Measurements from ENCODE around the gene LRRFIP1. TPM values are rescaled to one million over a fixed set of nuclear protein-coding genes. Genes with fewer than 3 reads are reported as not detected.
A peak's percentile ranks its signal among the peaks of the same experiment; 100 is the strongest.

LRRFIP1 gene
- total RNA-seq, 1 donor from 2014 or later, result 115 TPM

DNA sequence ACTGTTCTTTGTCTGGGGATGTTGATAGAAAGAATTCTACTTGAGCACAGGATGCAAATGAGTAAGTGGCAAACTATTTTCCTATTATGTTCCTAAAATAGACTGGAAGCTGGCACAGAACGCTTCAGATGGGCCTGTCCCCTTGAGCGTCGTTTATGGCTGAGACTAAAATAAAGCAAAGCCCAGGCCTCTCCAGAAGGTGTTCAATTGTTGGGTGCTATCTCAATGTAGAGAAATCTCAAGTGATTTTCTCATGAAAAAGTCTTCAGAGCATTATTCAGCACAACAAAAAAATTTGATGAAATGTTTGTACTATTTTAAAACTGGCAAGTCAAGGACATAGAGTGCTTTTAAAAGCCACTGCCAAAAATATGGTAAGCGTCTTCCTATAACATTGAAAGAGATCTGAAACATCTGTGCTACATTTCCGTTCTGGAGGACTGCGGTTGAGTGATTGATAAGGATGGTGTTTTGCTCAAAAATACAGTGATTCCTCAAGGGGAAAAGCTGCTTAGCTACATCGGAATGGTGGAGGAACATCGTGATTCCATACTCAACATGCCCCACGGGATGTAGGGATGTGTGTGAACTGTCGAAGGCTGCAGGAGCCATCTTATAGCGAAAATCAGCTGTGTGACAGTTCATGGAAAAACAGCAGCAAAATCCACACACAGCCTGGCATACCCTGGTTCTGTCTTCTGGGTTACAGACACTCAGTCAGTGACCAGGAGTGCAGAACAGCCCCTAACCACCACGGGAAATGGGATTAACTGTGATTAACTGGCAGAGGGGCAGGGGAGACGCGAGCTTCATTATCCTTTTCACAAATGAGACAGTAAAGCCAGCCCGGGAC is 10.4 kb upstream of the LRRFIP1 start:
- Histone ChIP-seq H3K36me3 (ENCODE audit: control insufficient read depth, insufficient read depth, low read length) (no peaks in the 10 kb centered on the region), H3K4me3 (ENCODE audit: low read depth, low read length) (no peak overlapping the region), H3K27me3 (ENCODE audit: control insufficient read depth, insufficient read depth, low read length) (no peaks in the 10 kb centered on the region)
- FAIRE-seq, result no peak
- DNase-seq (ENCODE audit: low read depth), result peak; percentile 10
- TF ChIP-seq, protein P1, sequence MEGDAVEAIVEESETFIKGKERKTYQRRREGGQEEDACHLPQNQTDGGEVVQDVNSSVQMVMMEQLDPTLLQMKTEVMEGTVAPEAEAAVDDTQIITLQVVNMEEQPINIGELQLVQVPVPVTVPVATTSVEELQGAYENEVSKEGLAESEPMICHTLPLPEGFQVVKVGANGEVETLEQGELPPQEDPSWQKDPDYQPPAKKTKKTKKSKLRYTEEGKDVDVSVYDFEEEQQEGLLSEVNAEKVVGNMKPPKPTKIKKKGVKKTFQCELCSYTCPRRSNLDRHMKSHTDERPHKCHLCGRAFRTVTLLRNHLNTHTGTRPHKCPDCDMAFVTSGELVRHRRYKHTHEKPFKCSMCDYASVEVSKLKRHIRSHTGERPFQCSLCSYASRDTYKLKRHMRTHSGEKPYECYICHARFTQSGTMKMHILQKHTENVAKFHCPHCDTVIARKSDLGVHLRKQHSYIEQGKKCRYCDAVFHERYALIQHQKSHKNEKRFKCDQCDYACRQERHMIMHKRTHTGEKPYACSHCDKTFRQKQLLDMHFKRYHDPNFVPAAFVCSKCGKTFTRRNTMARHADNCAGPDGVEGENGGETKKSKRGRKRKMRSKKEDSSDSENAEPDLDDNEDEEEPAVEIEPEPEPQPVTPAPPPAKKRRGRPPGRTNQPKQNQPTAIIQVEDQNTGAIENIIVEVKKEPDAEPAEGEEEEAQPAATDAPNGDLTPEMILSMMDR (IDR thresholded peaks at IDR 0.05; ENCODE audit: insufficient read depth, low read length, severe bottlenecking), result no peak

DNA sequence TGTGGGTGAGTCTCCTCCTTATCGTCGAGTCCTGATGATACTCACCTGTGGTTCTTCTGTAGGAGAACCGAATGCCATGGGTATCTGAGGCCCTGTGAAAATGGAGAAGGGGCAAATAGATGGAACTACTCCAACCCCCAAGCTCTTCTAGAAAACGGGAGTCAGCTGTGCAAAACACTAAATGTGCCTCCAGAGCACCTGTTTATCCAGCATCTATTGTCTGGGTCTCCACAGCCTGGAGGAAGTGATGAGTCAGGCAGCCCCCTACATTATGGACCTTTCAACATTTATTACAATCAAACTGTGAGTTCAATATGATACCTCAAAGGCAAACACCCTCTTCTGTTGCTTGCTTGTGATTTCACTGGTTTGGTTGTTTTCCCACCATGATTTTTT is 9.8 kb upstream of the LRRFIP1 start:
- H3K36me3 ChIP-seq (ENCODE audit: control insufficient read depth, insufficient read depth, low read length), result no peaks in the 10 kb centered on the region
- no peak for DNase-seq (ENCODE audit: low read depth)
- H3K4me3 ChIP-seq (ENCODE audit: low read depth, low read length), result no peak overlapping the region
- no peaks in the 10 kb centered on the region for H3K27me3 ChIP-seq (ENCODE audit: control insufficient read depth, insufficient read depth, low read length)
- TF ChIP-seq, protein P1 (IDR thresholded peaks at IDR 0.05; ENCODE audit: insufficient read depth, low read length, severe bottlenecking), result no peak
- FAIRE-seq, result no peak

DNA sequence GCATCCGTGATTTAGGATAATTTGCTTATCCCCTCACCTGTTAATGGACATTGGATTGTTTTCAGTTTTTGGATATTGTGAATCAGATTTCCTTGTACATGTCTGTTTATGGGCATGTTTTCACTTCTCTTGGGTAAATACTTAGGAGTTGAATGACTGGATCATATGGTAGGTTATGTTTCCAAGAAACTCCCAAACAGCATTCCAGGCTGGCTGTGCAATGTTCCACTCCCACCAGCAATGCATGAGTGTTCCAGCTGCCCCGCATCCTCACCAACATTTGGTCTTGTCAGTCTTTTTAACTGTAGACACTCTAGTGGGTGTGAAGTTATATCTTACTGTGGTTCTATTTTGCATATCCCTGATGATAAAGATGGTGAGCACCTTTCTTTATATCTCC is 8.9 kb upstream of the LRRFIP1 start:
- TF ChIP-seq, protein P1 (IDR thresholded peaks at IDR 0.05; ENCODE audit: insufficient read depth, low read length, severe bottlenecking), result no peak
- DNase-seq (ENCODE audit: low read depth) (peak; percentile 55), FAIRE-seq (no peak)
- Histone ChIP-seq H3K27me3 (ENCODE audit: control insufficient read depth, insufficient read depth, low read length) (no peaks in the 10 kb centered on the region), H3K36me3 (ENCODE audit: control insufficient read depth, insufficient read depth, low read length) (no peaks in the 10 kb centered on the region), H3K4me3 (ENCODE audit: low read depth, low read length) (no peak overlapping the region)

DNA sequence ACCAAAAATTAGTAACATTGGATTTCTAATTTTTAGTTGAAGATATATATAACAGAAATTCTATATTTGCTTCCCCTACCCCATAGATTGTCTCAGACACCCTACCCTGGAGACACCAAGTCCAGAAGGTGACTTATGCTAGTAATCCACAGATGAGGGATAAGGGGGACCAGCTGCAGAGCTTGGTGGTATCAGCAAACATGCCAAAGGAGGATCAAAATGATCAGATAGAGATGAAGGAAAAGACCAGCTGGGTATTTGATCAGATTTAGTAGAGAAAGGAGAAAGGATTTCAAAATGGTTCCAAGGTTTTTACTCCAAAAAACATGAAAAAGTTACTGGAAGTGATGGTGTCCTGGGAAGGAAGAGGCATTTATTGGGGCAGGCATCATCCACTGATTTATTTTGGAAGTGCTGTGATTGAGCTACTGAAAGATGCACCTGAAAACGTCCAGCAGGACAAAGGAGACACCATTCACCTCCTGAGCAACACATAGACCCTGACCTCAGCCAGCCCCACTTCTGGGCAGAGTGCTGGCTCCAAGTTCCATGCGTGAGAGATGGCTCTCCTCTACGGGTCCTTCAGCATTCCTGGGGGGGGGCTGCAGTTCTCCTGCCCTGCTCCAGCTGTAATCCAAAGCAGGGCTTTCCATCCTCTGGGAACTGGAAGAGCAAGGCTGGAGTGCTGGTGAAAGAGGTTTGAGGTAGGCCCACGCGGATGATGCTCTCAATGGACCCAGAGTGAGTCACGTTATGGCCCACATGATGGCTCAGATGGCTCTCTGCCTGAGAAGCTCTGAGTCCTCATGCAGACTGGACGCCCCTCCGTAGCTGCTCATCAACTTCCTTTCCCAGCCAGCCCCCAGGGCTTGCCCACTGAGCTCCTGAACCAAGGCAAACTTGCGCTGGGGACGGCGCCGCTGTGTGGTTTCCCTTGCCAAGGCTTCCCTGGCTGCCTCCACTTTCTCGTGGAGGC is 3.7 kb upstream of the LRRFIP1 start:
- Histone ChIP-seq H3K36me3 (ENCODE audit: control insufficient read depth, insufficient read depth, low read length) (no peaks in the 10 kb centered on the region), H3K4me3 (ENCODE audit: low read depth, low read length) (no peak overlapping the region), H3K27me3 (ENCODE audit: control insufficient read depth, insufficient read depth, low read length) (peaks cover 14% of the 10 kb centered on the region)
- DNase-seq (ENCODE audit: low read depth) (no peak), FAIRE-seq (peak; percentile 83)
- TF ChIP-seq, protein P1 (IDR thresholded peaks at IDR 0.05; ENCODE audit: insufficient read depth, low read length, severe bottlenecking), result no peak

DNA sequence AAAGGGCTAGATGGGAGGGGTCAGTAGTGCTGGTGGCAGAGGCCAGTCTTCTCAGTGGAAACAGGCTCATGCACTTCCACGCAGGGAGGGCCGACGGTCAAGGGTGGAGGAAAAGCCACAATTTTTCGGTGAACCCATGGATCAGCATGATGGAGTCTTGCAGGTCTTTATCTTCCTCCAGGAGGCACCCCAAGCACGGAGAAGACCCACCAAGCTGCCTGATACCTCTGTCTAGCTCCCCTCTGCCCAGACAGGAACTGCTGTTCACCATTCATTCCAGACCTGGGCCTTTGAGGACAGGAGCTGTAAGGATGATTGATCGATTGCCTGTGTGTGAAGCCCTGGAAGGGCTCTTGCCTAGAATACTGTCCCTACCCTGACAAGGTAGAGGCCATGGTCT is 2.8 kb upstream of the LRRFIP1 start:
- DNase-seq (ENCODE audit: low read depth) (no peak), FAIRE-seq (peak; percentile 28)
- no peaks in the 10 kb centered on the region for H3K36me3 ChIP-seq (ENCODE audit: control insufficient read depth, insufficient read depth, low read length)
- no peak overlapping the region for H3K4me3 ChIP-seq (ENCODE audit: low read depth, low read length)
- peaks cover 14% of the 10 kb centered on the region for H3K27me3 ChIP-seq (ENCODE audit: control insufficient read depth, insufficient read depth, low read length)
- TF ChIP-seq, protein P1 (IDR thresholded peaks at IDR 0.05; ENCODE audit: insufficient read depth, low read length, severe bottlenecking), result no peak

Measured in bronchial epithelial cell (primary cell).